Suprapubic skin (tissue), 4 donors: ENCODE data around the gene PELO. TPM values are rescaled to one million over a fixed set of nuclear protein-coding genes. Genes with fewer than 3 reads are reported as not detected.

Experiments used
- DNase-seq, 2 donors: peaks; one replicate each; pipeline ENCODE4 v3.0.0-alpha.2; 2019; ENCODE audit warnings: low spot score in 2 of 2
- H3K27ac ChIP-seq: fragments of 200-600 bp; sonication (generic); one replicate; pipeline ENCODE4 v1.5.1; 2019
- H3K27me3 ChIP-seq: fragments of 200-600 bp; sonication (generic); one replicate; pipeline ENCODE4 v1.5.1; 2019
- H3K36me3 ChIP-seq: fragments of 200-600 bp; sonication (generic); one replicate; pipeline ENCODE4 v1.5.1; 2019
- H3K4me1 ChIP-seq: fragments of 200-600 bp; sonication (generic); one replicate; pipeline ENCODE4 v1.5.1; 2019
- H3K4me3 ChIP-seq: fragments of 200-600 bp; sonication (generic); one replicate; pipeline ENCODE4 v1.5.1; 2019; ENCODE audit warnings: mild to moderate bottlenecking
- H3K9me3 ChIP-seq: fragments of 200-600 bp; sonication (generic); one replicate; pipeline ENCODE4 v1.5.1; 2019
- CTCF ChIP-seq, 2 donors: fragments of 200-600 bp in 1 of 2; fragments of 450-650 bp in 1 of 2; sonication (generic) in 1 of 2; IDR thresholded peaks; one replicate each; pipeline ENCODE4 v1.5.1; 2016 to 2019; ENCODE audit warnings: antibody characterized with exemption in 2 of 2, mild to moderate bottlenecking in 1 of 2, moderate library complexity in 1 of 2
- EP300 ChIP-seq: sonication (generic); formaldehyde crosslinking; IDR thresholded peaks from one replicate; pipeline ENCODE4 v1.6.1; 2017; ENCODE audit warnings: antibody characterized with exemption
- POLR2A ChIP-seq, 2 donors: fragments of 450-650 bp; IDR thresholded peaks; one replicate each; pipeline ENCODE4 v1.6.1; 2017; ENCODE audit warnings: antibody characterized with exemption in 2 of 2, mild to moderate bottlenecking in 2 of 2, moderate library complexity in 2 of 2
- POLR2AphosphoS5 ChIP-seq, 3 donors: sonication (generic); formaldehyde crosslinking; IDR thresholded peaks; one replicate each; pipeline ENCODE4 v1.6.1; 2017; ENCODE audit warnings: antibody characterized with exemption in 3 of 3
- WGBS: methylation state at CpG from one replicate; pipeline ENCODE4 v1.1.5; 2018; 5-methylcytosine and 5-hydroxymethylcytosine counted together
- total RNA-seq, 4 donors: library from RNA; depleted of rRNA; stranded (reverse); fragments of >200 nt; gene quantifications; one replicate each; pipeline ENCODE4 v1.1.0, GENCODE V29; 2016

The PELO gene
- total RNA-seq, 4 donors from 2014 or later: 9.8 to 17.5 (median 11.2) TPM

- Histone ChIP-seq H3K9me3 (no peaks in the 10 kb centered on the region), H3K4me3 (no peak overlapping the region), H3K36me3 (no peaks in the 10 kb centered on the region), H3K4me1 (no peaks in the 10 kb centered on the region), H3K27ac (no peak overlapping the region), H3K27me3 (no peaks in the 10 kb centered on the region)
- no peak for TF ChIP-seq POLR2A (IDR thresholded peaks at IDR 0.05)
- TF ChIP-seq CTCF (IDR thresholded peaks at IDR 0.05): no peak
- no peak for TF ChIP-seq EP300
- TF ChIP-seq POLR2AphosphoS5 (IDR thresholded peaks at IDR 0.05): no peak
- DNase-seq: no peak
Measured at GRCh38 chr5:52772668-52773067, 15.0 kb upstream of the PELO start.

GRCh38 chr5:52773342-52773741, 14.4 kb upstream of the PELO start:
- Histone ChIP-seq H3K27me3 (no peaks in the 10 kb centered on the region), H3K36me3 (no peaks in the 10 kb centered on the region), H3K9me3 (no peaks in the 10 kb centered on the region), H3K4me1 (no peaks in the 10 kb centered on the region), H3K27ac (no peak overlapping the region), H3K4me3 (no peak overlapping the region)
- no peak for TF ChIP-seq POLR2AphosphoS5 (IDR thresholded peaks at IDR 0.05)
- no peak for TF ChIP-seq EP300
- TF ChIP-seq CTCF (IDR thresholded peaks at IDR 0.05): no peak
- TF ChIP-seq POLR2A (IDR thresholded peaks at IDR 0.05): no peak
- WGBS: 73% methylated on average over 2 of the region's 2 CpGs
- DNase-seq: no peak

GRCh38 chr5:52774005-52774410, 13.7 kb upstream of the PELO start:
- Histone ChIP-seq H3K27ac (no peak overlapping the region), H3K36me3 (no peaks in the 10 kb centered on the region), H3K4me3 (no peak overlapping the region), H3K4me1 (no peaks in the 10 kb centered on the region), H3K9me3 (no peaks in the 10 kb centered on the region), H3K27me3 (no peaks in the 10 kb centered on the region)
- TF ChIP-seq POLR2A (IDR thresholded peaks at IDR 0.05) (no peak), POLR2AphosphoS5 (IDR thresholded peaks at IDR 0.05) (no peak), EP300 (no peak), CTCF (IDR thresholded peaks at IDR 0.05) (no peak)
- DNase-seq: no peak
- WGBS: 47% methylated on average over 5 of the region's 5 CpGs

- no peak for DNase-seq
- Histone ChIP-seq H3K4me3 (no peak overlapping the region), H3K27me3 (no peaks in the 10 kb centered on the region), H3K9me3 (no peaks in the 10 kb centered on the region), H3K27ac (no peak overlapping the region), H3K4me1 (no peaks in the 10 kb centered on the region), H3K36me3 (no peaks in the 10 kb centered on the region)
- WGBS: 91% methylated on average over 2 of the region's 2 CpGs
- no peak for TF ChIP-seq EP300
- no peak for TF ChIP-seq POLR2A (IDR thresholded peaks at IDR 0.05)
- TF ChIP-seq POLR2AphosphoS5 (IDR thresholded peaks at IDR 0.05): no peak
- TF ChIP-seq CTCF (IDR thresholded peaks at IDR 0.05): no peak
Measured at GRCh38 chr5:52776116-52776515, 11.6 kb upstream of the PELO start.

- H3K27me3 ChIP-seq: no peaks in the 10 kb centered on the region
- no peak overlapping the region for H3K27ac ChIP-seq
- no peak for DNase-seq
- TF ChIP-seq CTCF (IDR thresholded peaks at IDR 0.05) (no peak), POLR2AphosphoS5 (IDR thresholded peaks at IDR 0.05) (no peak), EP300 (no peak), POLR2A (IDR thresholded peaks at IDR 0.05) (no peak)
- no peak overlapping the region for H3K4me3 ChIP-seq
- H3K4me1 ChIP-seq: no peaks in the 10 kb centered on the region
- H3K9me3 ChIP-seq: no peaks in the 10 kb centered on the region
- WGBS: 70% methylated on average over 4 of the region's 4 CpGs
- H3K36me3 ChIP-seq: no peaks in the 10 kb centered on the region
Measured at GRCh38 chr5:52777186-52777585, 10.5 kb upstream of the PELO start.
